WI38 (cell line): ENCODE measurements around the gene RHEBL1.

Experiments
- H3K4me3 ChIP-seq: 2 replicates; pipeline ENCODE4 v1.5.1; 2011; ENCODE audit warnings: low read depth, mild to moderate bottlenecking, control low read depth, low read length
- CTCF ChIP-seq: IDR thresholded peaks from 2 replicates; pipeline ENCODE4 v1.5.1; 2012; ENCODE audit warnings: low read depth, mild to moderate bottlenecking, control low read depth, low read length

Gene RHEBL1

DNA sequence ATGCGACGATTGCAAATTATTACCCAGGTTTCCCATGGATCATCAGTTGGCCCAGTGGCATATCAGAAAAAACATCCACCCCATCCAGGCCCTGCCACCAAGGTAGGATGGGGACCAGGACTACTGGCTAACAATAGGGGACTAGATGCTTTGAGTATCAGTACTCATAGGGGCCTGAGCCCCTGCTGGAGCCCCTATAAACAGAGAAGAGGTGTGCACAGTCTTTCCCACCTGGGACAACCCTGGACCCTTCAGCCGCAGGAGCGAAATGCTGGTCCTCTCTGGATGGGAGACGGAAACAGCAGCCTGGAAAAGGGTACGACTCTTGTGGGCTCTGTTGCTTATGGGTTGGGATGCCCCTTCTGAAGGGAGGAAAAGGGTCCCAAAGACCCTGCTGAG, 19.2 kb upstream of the RHEBL1 start:
- no peak for TF ChIP-seq CTCF
- no peak overlapping the region for H3K4me3 ChIP-seq

- peak; percentile 68 for TF ChIP-seq CTCF
- H3K4me3 ChIP-seq: peak overlapping the region; percentile 18; the same call in 1 of the 2 replicates
These were observed 18.6 kb upstream of the RHEBL1 start for GRCh38 chr12:49088150-49088931.

- no peak overlapping the region for H3K4me3 ChIP-seq
- no peak for TF ChIP-seq CTCF
These were observed 16.3 kb upstream of the RHEBL1 start for GRCh38 chr12:49086116-49086515.

GRCh38 chr12:49084438-49084837, 14.7 kb upstream of the RHEBL1 start:
- TF ChIP-seq CTCF: no peak
- no peak overlapping the region for H3K4me3 ChIP-seq

DNA sequence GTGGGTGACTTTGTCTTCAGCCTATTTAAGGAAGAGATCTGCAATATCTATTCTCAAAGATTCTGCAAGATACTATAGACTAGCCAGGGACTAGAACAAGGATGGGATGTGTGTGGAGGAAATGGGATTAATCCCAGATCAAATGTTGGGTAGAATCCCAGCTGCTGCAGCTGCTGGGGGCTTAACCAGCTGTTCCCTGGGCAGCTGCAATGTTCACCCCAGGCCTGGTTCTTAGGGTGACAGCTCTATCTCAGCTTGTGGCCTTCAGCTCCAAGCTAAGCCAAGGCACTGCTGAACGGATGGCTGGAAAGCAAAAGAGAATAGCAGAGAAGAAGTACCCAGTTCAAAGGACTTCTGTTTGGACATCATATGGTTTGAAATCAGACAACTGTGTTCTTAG, 10.0 kb upstream of the RHEBL1 start:
- H3K4me3 ChIP-seq: no peak overlapping the region
- no peak for TF ChIP-seq CTCF

- no peak overlapping the region for H3K4me3 ChIP-seq
- no peak for TF ChIP-seq CTCF
These were observed 1.2 kb upstream of the RHEBL1 start for GRCh38 chr12:49070971-49071370.

- peak overlapping the region; percentile 89 for H3K4me3 ChIP-seq
- TF ChIP-seq CTCF: no peak
These were observed 786 bp downstream of the RHEBL1 start for GRCh38 chr12:49068879-49069506.
